Esophagus mucosa (tissue), 1 donor: Measurements from ENCODE around the gene CA6. TPM values are rescaled to one million over a fixed set of nuclear protein-coding genes. Genes with fewer than 3 reads are reported as not detected.
A peak's percentile ranks its signal among the peaks of the same experiment; 100 is the strongest.
"Not testable (repeated sequence)": the region's sequence is repeated elsewhere in the genome, so short reads cannot be mapped to it uniquely, and the experiment has no call there.

Experiments used
- ATAC-seq: fragments of 200-7000 bp; cut with Tn5 transposase; one replicate; pipeline ENCODE4 v1.9.1; 2020
- total RNA-seq: library from RNA; stranded (reverse); gene quantifications from one replicate; pipeline ENCODE4 v1.2.4, GENCODE V29; 2023
- donor health status: DM: yes; HTN: yes; CAD: no.

The CA6 gene
- total RNA-seq, 1 donor from 2014 or later = not detected

DNA sequence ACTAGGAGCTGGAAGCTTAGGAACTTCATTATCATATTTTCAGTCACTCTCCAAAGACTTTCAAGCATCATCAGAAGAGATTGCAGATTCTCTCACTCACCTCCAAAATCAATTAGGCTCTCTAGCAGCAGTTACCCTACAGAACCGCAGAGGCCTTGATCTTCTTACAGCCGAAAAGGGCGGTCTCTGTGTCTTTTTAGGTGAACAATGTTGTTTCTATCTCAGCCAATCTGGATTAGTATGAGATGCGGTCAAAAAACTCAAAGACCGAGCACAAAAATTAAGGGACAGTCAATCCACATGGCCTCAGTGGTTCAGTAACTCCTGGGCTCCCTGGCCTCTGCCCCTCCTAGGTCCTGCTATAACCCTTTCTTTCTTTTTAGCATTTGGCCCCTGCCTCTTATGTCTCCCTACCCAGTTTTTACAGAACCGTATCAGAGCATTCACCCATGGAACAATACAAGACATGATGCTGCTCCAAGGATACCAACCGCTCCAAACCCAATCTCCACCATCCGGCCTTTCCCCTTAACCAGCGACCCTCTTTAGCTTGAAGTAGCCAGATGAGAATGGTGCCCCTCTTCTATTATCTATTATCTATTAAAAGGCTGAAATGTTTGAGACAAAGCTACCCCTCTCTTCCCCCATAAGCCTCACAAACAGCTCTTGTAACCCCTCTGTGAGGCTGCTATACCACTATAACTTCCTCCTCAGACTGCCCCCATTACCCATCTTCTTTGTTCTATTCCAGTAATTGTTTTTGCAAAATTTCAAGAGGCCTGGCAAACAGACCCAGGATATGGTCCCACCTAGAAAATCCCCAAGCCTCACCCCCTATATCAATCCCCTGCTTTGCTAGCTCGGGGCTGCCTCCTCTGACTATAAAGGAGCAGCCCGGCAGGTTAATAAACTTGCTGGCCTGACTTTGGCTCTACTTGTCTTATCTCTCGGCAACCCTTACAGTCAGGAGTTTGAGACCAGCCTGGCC is 18.7 kb upstream of the CA6 start:
- ATAC-seq = no peak

DNA sequence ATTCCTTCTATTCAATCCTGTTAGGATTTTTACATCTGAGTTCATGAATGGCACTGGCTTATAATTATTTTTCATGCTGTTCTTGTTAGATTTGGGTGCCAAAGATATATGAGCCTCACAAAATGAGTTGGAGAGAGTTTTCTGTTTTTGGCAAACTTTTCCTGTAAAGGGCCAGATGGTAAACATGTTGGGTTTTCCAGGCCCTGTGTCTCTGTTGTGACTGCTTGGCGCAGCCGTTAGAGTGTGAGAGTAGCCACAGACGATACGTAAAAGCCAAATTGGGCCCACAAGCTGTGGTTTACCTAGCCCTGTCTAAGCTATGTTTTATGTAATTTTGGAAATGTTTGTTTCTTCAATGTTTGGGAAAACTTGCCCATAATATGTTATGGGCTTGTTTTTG is 15.6 kb upstream of the CA6 start:
- ATAC-seq = no peak

- ATAC-seq = not testable (repeated sequence)
Observed at GRCh38 chr1:8937051-8937450, 8.6 kb upstream of the CA6 start.

- no peak for ATAC-seq
Observed at GRCh38 chr1:8937701-8938100, 8.0 kb upstream of the CA6 start.

DNA sequence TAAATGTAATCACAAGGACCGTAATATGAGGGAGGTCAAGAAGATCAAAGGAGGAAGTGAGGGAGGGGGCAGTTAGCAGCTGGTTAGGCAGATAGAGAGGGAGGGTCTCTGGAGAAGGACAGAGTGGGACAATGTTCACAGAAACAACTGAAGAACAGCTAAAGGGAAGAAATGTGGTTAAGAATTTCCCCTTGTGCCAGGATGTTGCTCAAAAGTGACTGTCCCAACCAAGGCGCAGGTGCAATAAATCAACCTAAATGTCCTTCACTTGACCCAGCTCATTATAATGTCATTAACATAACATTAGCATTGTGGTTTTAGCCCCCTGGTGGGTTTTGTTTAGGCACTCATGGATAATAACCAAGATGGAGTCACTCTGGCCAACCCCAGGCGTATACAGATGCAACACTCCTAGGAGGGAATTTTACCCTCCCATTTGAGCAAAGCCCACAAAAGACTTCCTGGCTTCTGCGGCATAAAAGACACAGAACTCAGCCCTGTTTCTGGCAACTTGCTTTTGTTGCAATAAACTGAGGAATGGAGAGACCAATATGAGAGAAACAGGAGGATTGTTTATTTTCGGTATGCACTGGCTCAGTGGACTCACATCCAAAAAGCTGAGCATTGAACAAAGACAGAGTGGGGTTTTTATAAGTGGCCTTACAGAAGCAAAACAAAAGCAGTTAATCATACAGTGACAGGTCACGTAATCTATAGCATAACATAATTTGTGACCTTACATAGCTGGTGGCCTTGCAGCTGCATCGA is 7.3 kb upstream of the CA6 start:
- no peak for ATAC-seq

DNA sequence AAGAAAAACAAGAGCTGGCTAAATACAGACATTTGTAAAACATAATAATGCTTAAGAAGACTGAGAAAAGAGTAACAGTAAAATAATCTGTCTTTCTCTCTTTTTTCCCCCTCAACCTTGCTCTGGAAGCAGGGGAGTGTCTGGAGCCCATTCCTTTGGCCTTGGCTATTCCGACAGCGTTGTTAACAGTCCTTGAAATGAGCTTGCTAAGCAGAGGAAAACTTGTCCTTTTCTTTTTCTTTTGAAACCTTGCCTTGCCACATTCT is 6.7 kb upstream of the CA6 start:
- ATAC-seq = no peak

DNA sequence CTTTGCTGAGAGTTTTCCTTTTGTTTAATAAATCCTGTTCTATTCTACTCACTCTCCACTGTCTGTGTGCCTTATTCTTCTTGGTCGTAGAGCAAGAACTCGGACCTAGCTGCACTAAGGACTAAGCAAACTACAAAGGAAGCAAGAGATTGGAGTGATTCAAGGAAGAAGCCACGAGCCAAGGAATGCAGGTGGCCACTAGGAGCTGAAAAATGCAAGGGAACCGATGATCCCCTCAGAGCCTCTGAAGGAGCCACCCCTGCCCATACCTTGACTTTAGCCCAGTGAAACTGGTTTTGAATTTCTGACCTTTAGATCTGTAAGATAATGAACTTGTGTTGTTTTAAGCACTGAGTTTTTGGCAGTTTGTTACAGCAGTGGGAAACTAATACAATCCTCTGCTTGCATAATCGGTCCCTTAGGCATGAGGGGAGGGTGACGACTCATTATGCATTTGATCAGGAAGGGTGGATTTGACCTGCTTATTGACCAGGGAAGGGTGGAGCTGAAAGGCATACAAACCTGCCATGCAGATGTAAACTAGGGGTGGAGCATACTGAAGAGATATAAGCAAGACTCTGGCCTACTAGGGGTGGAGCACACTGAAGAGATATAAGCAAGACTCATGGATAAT is 6.2 kb upstream of the CA6 start:
- peak; percentile 91 for ATAC-seq

GRCh38 chr1:8941906-8942305 is 3.8 kb upstream of the CA6 start:
- peak; percentile 72 for ATAC-seq

GRCh38 chr1:8943498-8944405 is 1.9 kb upstream of the CA6 start:
- no peak for ATAC-seq

DNA sequence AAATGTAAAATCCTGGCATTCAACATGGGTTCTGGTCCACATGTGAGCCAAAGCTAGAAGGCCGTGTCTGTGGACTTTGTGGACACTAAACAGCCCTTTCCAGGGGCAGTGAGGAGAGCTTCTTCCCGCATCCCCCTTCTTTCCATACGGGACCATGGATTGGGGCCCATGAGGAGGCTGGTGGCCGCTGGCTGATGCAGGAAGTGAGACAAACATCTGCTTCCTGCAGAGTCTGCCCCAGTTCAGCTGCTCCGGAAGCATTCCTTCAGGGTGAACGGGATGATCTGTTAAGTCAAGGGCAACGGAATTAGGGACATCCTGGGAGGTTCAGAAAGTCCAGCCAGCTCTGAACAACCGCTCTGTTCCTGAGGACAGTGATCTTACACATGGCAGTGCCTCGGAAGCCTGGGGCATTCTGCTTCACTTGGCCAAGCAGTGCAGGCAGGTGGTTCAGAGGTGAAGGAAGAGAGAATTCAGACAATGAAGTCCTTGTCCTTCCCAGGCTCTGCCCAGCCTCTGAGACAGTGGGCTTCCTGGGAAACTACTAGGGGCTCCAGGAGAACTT is 1.5 kb downstream of the CA6 start:
- ATAC-seq = no peak

DNA sequence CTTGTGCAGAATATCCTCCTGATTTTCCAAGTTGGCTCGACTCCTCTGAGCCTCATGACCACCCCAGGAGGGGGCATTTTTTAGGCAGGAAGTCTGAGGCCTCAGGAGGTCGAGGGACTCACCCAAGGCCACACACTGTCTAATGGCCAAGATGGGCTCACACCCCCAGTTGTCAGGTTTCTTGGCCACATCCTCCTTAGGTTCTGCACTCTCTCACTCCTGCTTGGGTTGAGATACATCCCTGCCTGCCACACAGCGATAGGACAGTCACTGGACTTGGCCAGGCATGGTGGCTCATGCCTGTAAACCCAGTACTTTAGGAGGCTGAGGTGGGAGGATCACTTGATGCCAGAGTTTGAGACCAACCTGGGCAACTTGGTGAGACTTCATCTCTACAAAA is 4.6 kb downstream of the CA6 start:
- ATAC-seq = no peak

DNA sequence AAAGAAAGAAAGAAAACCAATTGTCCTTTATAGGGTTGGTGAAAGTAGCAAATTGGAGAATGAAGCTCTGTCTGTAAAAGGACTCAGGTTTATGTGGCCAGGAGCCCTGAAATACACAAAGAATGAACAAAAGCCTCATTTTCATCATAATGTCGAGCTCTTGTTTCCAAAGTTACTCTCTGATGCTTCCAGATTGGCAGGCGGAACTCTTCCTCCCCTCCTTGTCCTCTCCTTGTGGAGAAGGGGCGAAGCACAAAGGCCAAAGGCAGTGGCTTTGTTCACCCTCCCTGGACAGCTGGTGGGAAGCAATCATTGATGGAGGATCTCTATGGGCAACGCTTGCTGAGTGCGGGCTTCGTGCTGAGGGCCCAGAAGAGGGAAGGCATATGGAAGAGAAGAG is 5.6 kb downstream of the CA6 start:
- no peak for ATAC-seq

DNA sequence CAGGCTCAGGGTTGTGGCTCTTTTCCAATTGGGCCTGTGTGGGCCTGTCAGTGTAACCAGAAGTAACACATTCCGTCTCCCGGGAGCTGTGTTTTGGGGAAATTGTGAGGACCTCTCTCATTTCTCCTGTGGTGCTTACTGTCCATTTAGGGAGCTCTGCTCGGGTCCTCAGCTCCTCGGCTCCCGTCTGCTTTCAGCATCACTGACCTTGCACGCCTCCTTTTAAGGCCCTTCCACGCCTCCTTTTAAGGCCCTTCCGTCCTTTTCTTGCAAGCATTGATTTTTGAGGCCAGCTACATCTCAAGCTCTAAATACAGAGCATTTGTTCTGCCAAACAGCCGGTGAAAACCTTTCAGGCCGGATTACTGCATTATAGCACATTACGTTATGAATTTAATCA is 9.7 kb downstream of the CA6 start:
- ATAC-seq = peak; percentile 31

DNA sequence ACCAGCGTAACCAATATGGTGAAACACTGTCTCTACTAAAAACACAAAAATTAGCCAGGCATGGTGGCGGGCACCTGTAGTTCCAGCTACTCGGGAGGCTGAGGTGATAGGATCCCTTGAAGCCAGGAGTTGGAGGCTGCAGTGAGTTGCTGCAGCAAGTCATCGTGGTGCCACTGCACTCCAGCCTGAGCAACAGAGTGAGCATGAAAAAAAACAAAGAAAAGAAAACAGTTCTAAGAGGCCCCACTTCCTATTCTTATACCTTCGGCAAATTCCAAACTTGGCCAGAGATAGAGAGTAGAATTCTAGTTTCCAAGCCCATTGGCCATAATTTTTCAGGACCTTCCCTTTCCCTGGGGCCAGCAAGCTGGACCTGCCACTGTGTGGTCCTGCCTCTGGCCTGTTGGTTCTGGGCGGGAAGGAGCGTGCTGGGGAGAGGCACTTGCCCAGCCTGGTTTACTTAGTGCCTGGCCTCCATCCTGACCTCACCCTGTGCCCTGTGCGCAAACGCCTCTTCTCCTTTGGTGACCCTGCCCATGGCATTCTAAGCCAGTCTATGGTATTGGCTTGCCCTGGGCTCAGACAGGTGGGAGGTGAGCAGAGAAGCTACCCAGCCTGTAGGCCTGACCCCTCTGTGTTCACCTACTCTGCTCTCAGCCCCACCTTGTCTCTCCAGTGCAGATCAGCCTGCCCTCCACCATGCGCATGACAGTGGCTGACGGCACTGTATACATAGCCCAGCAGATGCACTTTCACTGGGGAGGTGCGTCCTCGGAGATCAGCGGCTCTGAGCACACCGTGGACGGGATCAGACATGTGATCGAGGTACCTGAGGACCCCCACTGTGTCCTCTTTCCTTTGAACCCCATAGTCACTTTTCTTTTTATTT is 11.0 kb downstream of the CA6 start:
- ATAC-seq = peak; percentile 28

GRCh38 chr1:8962812-8963530 is 17.3 kb downstream of the CA6 start:
- peak; percentile 38 for ATAC-seq

DNA sequence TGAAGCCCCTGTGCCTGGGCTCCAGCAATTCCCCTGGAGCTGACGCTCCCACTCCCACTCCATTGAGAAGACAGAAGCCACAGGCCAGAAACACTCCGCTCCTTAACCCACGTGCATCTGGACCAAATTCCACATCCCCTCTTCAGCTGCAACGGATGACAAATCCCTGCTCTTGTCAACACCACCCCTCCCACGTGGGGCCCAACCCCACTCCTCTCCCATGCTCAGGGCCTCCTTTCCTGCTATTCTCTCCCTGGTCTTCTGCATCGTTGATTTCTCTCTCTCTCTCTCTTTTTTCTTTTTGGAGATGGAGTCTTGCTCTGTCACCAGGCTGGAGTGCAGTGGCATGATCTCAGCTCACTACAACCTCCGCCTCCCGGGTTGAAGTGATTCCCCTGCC is 18.3 kb downstream of the CA6 start:
- no peak for ATAC-seq

DNA sequence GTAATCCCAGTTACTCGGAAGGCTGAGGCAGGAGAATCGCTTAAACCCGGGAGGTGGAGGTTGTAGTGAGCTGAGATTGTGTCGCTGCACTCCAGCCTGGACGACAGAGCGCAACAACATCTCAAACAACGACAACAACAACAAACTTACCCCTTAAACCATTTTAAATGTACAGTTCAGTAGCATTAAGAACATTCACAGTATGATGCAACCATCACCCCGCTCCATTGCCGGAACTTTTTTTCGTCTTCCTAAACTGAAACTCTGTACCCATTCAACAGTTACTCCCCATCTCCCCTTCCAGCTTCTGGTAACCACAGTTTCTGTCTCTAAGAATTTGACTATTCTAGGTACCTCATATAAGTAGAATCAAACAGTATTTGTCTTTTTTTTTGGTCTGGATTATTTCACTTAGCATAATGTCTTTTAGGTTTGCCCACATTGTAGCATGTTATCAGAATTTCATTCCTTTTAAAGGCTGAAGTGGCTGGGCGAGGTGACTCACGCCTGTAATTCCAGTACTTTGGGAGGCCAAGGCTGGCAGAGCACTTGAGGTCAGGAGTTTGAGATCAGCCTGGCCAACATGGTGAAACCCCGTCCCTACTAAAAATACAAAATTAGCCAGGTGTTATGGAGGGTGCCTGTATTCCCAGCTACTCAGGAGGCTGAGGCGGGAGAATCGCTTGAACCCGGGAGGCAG is 19.6 kb downstream of the CA6 start:
- no peak for ATAC-seq

DNA sequence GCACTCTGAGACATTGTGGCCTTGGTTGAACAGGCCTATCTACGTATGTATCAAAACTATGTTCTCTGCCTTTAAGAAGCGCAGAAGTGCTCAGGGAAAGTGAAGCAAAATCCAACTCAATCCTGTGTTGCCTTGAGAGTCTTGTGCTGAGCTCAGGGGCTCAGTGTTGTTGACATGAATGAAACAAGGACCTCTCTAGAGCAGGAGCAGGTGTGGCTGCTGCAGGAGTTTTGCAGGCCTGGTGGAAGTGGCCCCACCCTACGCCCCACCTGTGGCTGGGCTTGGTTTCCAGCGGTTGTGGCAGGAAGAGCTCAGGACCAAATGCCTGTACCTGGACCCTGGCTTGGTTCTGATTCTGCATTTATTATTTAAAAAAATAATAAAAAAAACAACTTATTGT is 20.9 kb downstream of the CA6 start:
- no peak for ATAC-seq

GRCh38 chr1:8968902-8969301 is 23.2 kb downstream of the CA6 start:
- ATAC-seq = not testable (repeated sequence)

DNA sequence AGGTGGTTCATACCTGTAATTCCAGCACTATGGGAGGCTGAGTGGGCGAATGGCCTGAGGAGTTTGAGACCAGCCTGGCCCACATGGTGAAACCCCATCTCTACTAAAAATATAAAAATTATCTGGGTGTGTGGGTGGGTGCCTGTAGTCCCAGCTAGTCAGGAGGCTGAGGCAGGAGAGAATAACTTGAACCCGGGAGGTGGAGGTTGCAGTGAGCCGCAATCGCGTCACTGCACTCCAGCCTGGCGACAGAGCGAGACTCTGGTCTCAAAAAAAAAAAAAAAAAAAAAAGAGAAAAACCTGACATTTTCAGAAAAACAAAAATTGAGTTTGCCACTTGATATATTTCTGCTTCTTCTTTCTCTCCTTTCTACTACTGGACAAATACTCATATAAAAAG is 24.3 kb downstream of the CA6 start:
- ATAC-seq = no peak
